IMR-90 (cell line): ENCODE results near the gene TBX1. TPM values are rescaled to one million over a fixed set of nuclear protein-coding genes. Genes with fewer than 3 reads are reported as not detected.

Experiments
- ATAC-seq: fragments of 200-7000 bp; cut with Tn5 transposase; 2 replicates; pipeline ENCODE4 v1.9.1; 2020; ENCODE audit warnings: low read depth, mild to moderate bottlenecking, moderate library complexity
- BruUV-seq: library from RNA; stranded (reverse); fragments of 400-500 nt; replicated peaks from 2 replicates; lab custom pipeline; 2021; lab: Mats Ljungman, UMichigan
- CTCF ChIA-PET: fragments of 300-600 bp; formaldehyde crosslinking; extraction: SDS; loops from one replicate; lab custom pipeline; 2021; ENCODE audit warnings: antibody characterized with exemption; lab: Yijun Ruan, JAX
- POLR2A ChIA-PET: fragments of 300-600 bp; sonication (Branson Sonifier 250); formaldehyde crosslinking; loops from one replicate; lab custom pipeline; 2022; ENCODE audit warnings: antibody characterized with exemption; ENCODE audit not compliant: unreplicated experiment; lab: Charles Lee
- DNase-seq: peaks from one replicate; pipeline ENCODE4 v3.0.0; 2013
- H2AFZ ChIP-seq: replicated peaks from 2 replicates; pipeline ENCODE3; 2013; ENCODE audit warnings: low read length, mild to moderate bottlenecking; ENCODE audit not compliant: poor library complexity
- H2AK5ac ChIP-seq: 2 replicates; pipeline ENCODE4 v1.6.1; 2013; ENCODE audit warnings: low read depth, low read length, inconsistent platforms
- H2AK9ac ChIP-seq: replicated peaks from 2 replicates; pipeline ENCODE3; 2013; ENCODE audit warnings: mild to moderate bottlenecking, low read depth, low read length, moderate library complexity; ENCODE audit not compliant: poor library complexity
- H2BK120ac ChIP-seq: 2 replicates; pipeline ENCODE4 v1.6.1; 2013; ENCODE audit warnings: low read depth, low read length, inconsistent platforms
- H2BK15ac ChIP-seq: 3 replicates; pipeline ENCODE4 v1.6.1; 2013; ENCODE audit warnings: low read depth, low read length, inconsistent platforms
- H2BK20ac ChIP-seq: 2 replicates; pipeline ENCODE4 v1.6.1; 2013; ENCODE audit warnings: low read depth, mild to moderate bottlenecking, inconsistent platforms, low read length, moderate library complexity
- H2BK5ac ChIP-seq: 2 replicates; pipeline ENCODE4 v1.6.1; 2013; ENCODE audit warnings: mild to moderate bottlenecking, low read depth, low read length, inconsistent platforms; ENCODE audit not compliant: poor library complexity, severe bottlenecking
- H3K14ac ChIP-seq: replicated peaks from 2 replicates; pipeline ENCODE4 v1.6.1; 2013; ENCODE audit warnings: low read depth, low read length, inconsistent platforms
- H3K18ac ChIP-seq: 2 replicates; pipeline ENCODE4 v1.6.1; 2013; ENCODE audit warnings: low read depth, low read length, control low read depth
- H3K23ac ChIP-seq: 2 replicates; pipeline ENCODE4 v1.6.1; 2013; ENCODE audit warnings: low read depth, low read length, inconsistent platforms
- H3K27ac ChIP-seq: 2 replicates; pipeline ENCODE4 v1.5.1; 2013; ENCODE audit warnings: mild to moderate bottlenecking, control low read depth, low read length; ENCODE audit not compliant: insufficient read depth
- H3K27me3 ChIP-seq: 2 replicates; pipeline ENCODE4 v1.6.1; 2013; ENCODE audit warnings: low read length; ENCODE audit not compliant: control insufficient read depth, insufficient read depth
- H3K36me3 ChIP-seq: 2 replicates; pipeline ENCODE4 v1.6.1; 2013; ENCODE audit warnings: low read length, mixed read lengths; ENCODE audit not compliant: control insufficient read depth, insufficient read depth
- H3K4ac ChIP-seq: 2 replicates; pipeline ENCODE4 v1.6.1; 2013; ENCODE audit warnings: low read depth, low read length, inconsistent platforms
- H3K4me1 ChIP-seq: 2 replicates; pipeline ENCODE4 v1.6.1; 2013; ENCODE audit warnings: low read length, mixed read lengths; ENCODE audit not compliant: control insufficient read depth, insufficient read depth
- H3K4me2 ChIP-seq: 2 replicates; pipeline ENCODE4 v1.6.1; 2013; ENCODE audit warnings: low read depth, mild to moderate bottlenecking, control low read depth, low read length, moderate library complexity
- H3K4me3 ChIP-seq: 2 replicates; pipeline ENCODE4 v1.5.1; 2013; ENCODE audit warnings: low read depth, mild to moderate bottlenecking, control low read depth, low read length, moderate library complexity; ENCODE audit not compliant: insufficient read depth
- H3K56ac ChIP-seq: 2 replicates; pipeline ENCODE4 v1.6.1; 2013; ENCODE audit warnings: low read length, inconsistent platforms; ENCODE audit not compliant: insufficient read depth; ENCODE audit errors: extremely low read depth
- H3K79me1 ChIP-seq, 2 experiments: 2 replicates each; pipeline ENCODE4 v1.6.1; 2013; ENCODE audit warnings: low read length in 2 of 2, inconsistent platforms in 1 of 2, low read depth in 1 of 2
- H3K9ac ChIP-seq: 2 replicates; pipeline ENCODE4 v1.6.1; 2013; ENCODE audit warnings: low read depth, low read length, control low read depth
- H3K9me1 ChIP-seq: 2 replicates; pipeline ENCODE4 v1.6.1; 2013; ENCODE audit warnings: low read length, inconsistent platforms; ENCODE audit not compliant: insufficient read depth
- H3K9me3 ChIP-seq: 2 replicates; pipeline ENCODE4 v1.6.1; 2013; ENCODE audit warnings: low read length; ENCODE audit not compliant: control insufficient read depth, insufficient read depth
- H4K20me1 ChIP-seq: 2 replicates; pipeline ENCODE4 v1.6.1; 2013; ENCODE audit warnings: low read length, inconsistent platforms; ENCODE audit not compliant: insufficient read depth
- H4K5ac ChIP-seq: 2 replicates; pipeline ENCODE4 v1.6.1; 2013; ENCODE audit warnings: mild to moderate bottlenecking, low read depth, low read length, control low read depth
- H4K8ac ChIP-seq, 2 experiments: 2 replicates each; pipeline ENCODE4 v1.6.1; 2013; ENCODE audit warnings: low read depth in 2 of 2, low read length in 2 of 2, control low read depth in 1 of 2, inconsistent platforms in 1 of 2
- H4K91ac ChIP-seq: 2 replicates; pipeline ENCODE4 v1.6.1; 2013; ENCODE audit warnings: low read depth, low read length, inconsistent platforms; ENCODE audit not compliant: insufficient read depth
- BHLHE40 ChIP-seq: fragments of 150-350 bp; IDR thresholded peaks from 2 replicates; pipeline ENCODE4 v1.6.1; 2016; ENCODE audit warnings: mild to moderate bottlenecking, low read depth, low read length
- CTCF ChIP-seq: conservative IDR thresholded peaks from 2 replicates; pipeline ENCODE4 v1.5.1; 2012; ENCODE audit warnings: mild to moderate bottlenecking, low read depth, low read length, improper control_type of control experiment
- MXI1 ChIP-seq: IDR thresholded peaks from 2 replicates; pipeline ENCODE4 v1.6.1; 2012; ENCODE audit warnings: low read depth, mild to moderate bottlenecking, low read length, moderate library complexity, borderline replicate concordance
- RFX5 ChIP-seq: IDR thresholded peaks from 2 replicates; pipeline ENCODE4 v1.8.0; 2012; ENCODE audit warnings: low read depth, mild to moderate bottlenecking, low read length, moderate library complexity
- whole genome bisulfite sequencing, 2 experiments: methylation state at CpG; one replicate each; pipeline versions ENCODE4 v1.1.5 to v1.1.7; 2013; ENCODE audit warnings: missing lambda C conversion rate in 2 of 2; ENCODE audit not compliant: insufficient read length in 1 of 2; ENCODE audit errors: extremely low coverage in 2 of 2; 5-methylcytosine and 5-hydroxymethylcytosine counted together
- dilution Hi-C: fragments of 300-500 bp; cut with HindIII; formaldehyde crosslinking; loops from one replicate; pipeline ENCODE4 v1.14.3; 2018; ENCODE audit warnings: low sequenced_read_pairs; ENCODE audit not compliant: unreplicated experiment
- in situ Hi-C: fragments of 300-500 bp; cut with MboI; formaldehyde crosslinking; loops from 3 replicates; pipeline ENCODE4 v1.14.3; 2019; ENCODE audit warnings: low sequenced_read_pairs, inconsistent platforms, mixed read lengths
- intact Hi-C: fragments of 100-400 bp; cut with micrococcal nuclease; formaldehyde crosslinking; loops from 2 replicates; pipeline ENCODE4 v1.10.0; 2022
- polyA plus RNA-seq, 3 experiments: library from polyadenylated mRNA; depleted of rRNA; stranded (reverse); fragments of >200 nt; gene quantifications; 2 replicates each; pipeline ENCODE4 v1.2.3, GENCODE V29; 2012; ENCODE audit warnings: low replicate concordance in 1 of 3
- total RNA-seq: library from RNA; depleted of rRNA; stranded (reverse); fragments of >200 nt; gene quantifications from 2 replicates; pipeline ENCODE4 v1.2.3, GENCODE V29; 2012
- TF ChIP-seq, protein P1 (sequence below): fragments of 150-350 bp; IDR thresholded peaks from 2 replicates; pipeline ENCODE4 v1.6.1; 2017; ENCODE audit warnings: mild to moderate bottlenecking, antibody characterized with exemption, low read length, low read depth

TBX1 gene
- total and polyA plus RNA-seq, 2 of the 4 experiments (the other 2 are of a cell fraction) = 0.03 TPM; not detected in 1

DNA sequence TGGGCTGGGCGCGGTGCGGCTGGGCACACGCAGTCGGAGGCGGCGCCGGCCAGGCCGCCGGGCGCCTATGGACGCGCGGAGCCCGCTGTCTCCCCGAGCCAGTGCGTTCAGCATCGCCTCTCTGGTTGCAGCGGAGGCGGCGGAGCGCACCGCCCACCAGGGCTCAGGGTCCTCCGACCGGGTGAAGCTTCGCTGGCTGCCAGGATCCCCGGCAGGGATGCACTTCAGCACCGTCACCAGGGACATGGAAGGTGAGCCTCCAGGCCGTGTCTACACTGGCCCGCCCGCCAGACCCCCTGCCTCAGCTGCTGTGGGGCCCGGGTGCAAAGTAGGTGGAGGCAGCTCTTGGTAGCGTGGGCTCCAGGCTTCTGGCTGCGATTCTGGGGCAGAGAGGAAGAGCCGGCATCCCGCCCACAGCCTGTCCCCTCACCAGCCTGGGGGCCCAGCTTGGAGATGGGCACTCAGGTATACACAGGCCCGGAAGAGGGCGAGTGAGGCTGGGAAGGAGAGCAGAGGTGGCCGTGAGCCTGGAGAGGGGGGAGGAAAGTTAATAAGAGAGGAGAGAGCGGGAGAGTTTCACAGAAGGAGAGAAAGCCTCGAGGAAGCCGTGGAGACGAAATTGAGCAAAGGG lies 1.0 kb upstream of the TBX1 start:
- Histone ChIP-seq H2BK5ac (no peak overlapping the region), H2BK20ac (no peak overlapping the region), H4K91ac (no peak overlapping the region), H3K27me3 (peaks cover 93% of the 10 kb centered on the region), H2AFZ (peak overlapping the region; percentile 33), H3K18ac (no peak overlapping the region), H3K14ac (no peak overlapping the region), H3K79me1 (no peaks in the 10 kb centered on the region), H2AK5ac (no peak overlapping the region), H3K36me3 (no peaks in the 10 kb centered on the region), H3K4me1 (peaks cover 4% of the 10 kb centered on the region; the same call in 1 of the 2 replicates), H2BK15ac (no peak overlapping the region), H3K9me3 (peaks cover under 1% of the 10 kb centered on the region; the same call in 1 of the 2 replicates), H3K4me2 (peak overlapping the region; percentile 21; the same call in 1 of the 2 replicates), H4K8ac (no peak overlapping the region), H3K4ac (no peak overlapping the region), H3K9me1 (no peaks in the 10 kb centered on the region), H4K5ac (no peak overlapping the region), H3K27ac (no peak overlapping the region), H4K20me1 (peaks cover 6% of the 10 kb centered on the region; the same call in 1 of the 2 replicates), H3K56ac (no peak overlapping the region), H3K23ac (no peak overlapping the region), H2BK120ac (no peak overlapping the region), H2AK9ac (no peak overlapping the region), H3K4me3 (no peak overlapping the region), H3K9ac (no peak overlapping the region)
- TF ChIP-seq MXI1 (no peak), CTCF (no peak), RFX5 (no peak), BHLHE40 (no peak)
- TF ChIP-seq, protein P1, sequence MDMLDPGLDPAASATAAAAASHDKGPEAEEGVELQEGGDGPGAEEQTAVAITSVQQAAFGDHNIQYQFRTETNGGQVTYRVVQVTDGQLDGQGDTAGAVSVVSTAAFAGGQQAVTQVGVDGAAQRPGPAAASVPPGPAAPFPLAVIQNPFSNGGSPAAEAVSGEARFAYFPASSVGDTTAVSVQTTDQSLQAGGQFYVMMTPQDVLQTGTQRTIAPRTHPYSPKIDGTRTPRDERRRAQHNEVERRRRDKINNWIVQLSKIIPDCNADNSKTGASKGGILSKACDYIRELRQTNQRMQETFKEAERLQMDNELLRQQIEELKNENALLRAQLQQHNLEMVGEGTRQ = no peak
- BruUV-seq = no TSS peak
- intact Hi-C loops (no loop called here), in situ Hi-C loops (no loop called here), dilution Hi-C loops (no loop called here)
- ATAC-seq (peak; percentile 44), DNase-seq (no peak)
- ChIA-PET POLR2A (no interaction called here), CTCF (no interaction called here)
- 2% methylated on average over 11 of the region's 43 CpGs; no CpG with 5 or more reads in 1 of the 2 experiments for WGBS, 2 experiments
